ENCODE results near the gene FAM83D.
"Not testable (repeated sequence)": the region's sequence is repeated elsewhere in the genome, so short reads cannot be mapped to it uniquely, and the experiment has no call there.

The FAM83D gene

DNA sequence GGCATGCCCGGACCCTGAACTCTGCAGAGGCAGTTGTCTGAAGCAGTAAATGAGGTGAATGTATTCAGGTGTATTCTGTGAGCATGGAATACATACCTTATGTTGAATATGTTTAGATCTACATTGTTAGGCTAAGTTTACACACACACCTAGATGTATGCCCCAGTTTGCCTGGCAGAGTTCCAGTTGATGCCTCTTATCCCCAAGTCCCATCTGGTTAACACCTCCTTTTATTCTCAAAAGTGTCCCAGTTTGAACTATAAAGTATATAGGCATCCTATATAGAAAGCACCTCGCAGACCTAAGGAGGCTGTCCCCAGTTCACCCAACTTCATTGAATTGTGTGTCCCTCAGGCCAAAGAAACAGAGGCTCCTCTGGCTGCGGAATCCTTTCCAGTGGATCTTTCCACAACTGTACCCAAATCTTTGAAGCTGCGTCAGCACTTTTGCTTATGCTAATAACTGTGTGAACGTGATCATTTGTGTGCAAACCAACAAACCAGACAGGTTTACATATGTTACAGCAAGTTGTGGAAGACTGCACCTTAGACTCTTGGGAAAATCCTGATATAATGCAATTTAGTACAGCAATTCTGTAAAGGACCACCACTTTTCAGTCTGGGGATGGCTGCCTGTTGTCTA is 31.1 kb downstream of the FAM83D start:
- no peak overlapping the region for H3K4me3 ChIP-seq (ENCODE audit: low read depth, low read length)
- TF ChIP-seq, protein P1, sequence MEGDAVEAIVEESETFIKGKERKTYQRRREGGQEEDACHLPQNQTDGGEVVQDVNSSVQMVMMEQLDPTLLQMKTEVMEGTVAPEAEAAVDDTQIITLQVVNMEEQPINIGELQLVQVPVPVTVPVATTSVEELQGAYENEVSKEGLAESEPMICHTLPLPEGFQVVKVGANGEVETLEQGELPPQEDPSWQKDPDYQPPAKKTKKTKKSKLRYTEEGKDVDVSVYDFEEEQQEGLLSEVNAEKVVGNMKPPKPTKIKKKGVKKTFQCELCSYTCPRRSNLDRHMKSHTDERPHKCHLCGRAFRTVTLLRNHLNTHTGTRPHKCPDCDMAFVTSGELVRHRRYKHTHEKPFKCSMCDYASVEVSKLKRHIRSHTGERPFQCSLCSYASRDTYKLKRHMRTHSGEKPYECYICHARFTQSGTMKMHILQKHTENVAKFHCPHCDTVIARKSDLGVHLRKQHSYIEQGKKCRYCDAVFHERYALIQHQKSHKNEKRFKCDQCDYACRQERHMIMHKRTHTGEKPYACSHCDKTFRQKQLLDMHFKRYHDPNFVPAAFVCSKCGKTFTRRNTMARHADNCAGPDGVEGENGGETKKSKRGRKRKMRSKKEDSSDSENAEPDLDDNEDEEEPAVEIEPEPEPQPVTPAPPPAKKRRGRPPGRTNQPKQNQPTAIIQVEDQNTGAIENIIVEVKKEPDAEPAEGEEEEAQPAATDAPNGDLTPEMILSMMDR (conservative IDR thresholded peaks at IDR 0.05; ENCODE audit: low read depth, low read length) = no peak
- no peak for DNase-seq (ENCODE audit: low read depth)

DNA sequence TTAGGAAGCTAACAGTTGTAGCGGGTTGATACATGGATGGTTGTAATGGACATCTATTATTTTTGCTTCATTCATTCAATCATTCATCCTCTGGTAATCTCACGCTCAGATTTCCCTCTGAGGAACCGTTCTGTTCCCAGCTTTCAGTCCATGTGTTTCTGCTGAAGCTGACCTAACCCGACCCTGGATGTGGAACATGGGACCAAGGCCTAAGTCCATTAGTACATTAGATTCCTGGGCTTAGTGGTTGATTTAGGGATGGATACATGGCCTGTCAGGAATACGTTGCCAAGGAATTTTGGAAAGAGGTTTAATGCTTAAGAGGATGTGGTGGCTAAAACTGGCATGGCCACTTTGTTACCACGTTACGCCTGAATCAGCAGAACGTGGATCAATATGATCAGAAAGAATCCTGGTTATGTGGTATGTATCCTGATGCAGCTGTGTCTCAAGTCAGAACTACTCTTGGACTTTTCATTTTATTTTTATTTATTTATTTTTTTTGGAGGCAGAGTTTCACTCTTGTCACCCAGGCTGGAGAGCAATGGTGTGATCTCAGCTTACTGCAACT is 31.8 kb downstream of the FAM83D start:
- TF ChIP-seq, protein P1 (conservative IDR thresholded peaks at IDR 0.05; ENCODE audit: low read depth, low read length) = no peak
- no peak overlapping the region for H3K4me3 ChIP-seq (ENCODE audit: low read depth, low read length)
- no peak for DNase-seq (ENCODE audit: low read depth)

DNA sequence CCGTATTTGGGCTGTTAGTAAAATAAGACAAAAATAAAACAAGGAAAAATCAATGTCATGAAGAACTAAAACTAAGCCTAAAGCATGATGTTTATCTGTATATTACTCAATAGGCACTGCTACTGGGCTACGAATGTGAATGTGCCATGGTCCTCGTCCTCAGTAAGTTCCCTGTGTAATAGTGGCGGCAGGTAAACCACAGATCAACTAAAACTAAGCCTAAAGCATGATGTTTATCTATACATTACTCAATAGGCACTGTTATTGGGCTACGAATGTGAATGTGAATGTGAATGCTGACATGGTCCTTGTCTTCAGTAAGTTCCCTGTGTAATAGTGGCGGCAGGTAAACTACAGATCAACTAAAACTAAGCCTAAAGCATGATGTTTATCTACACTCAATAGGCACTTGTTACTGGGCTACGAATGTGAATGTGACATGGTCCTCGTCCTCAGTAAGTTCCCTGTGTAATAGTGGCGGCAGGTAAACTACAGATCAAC is 34.0 kb downstream of the FAM83D start:
- H3K4me3 ChIP-seq (ENCODE audit: low read depth, low read length); DNase-seq (ENCODE audit: low read depth): not testable (repeated sequence)

DNA sequence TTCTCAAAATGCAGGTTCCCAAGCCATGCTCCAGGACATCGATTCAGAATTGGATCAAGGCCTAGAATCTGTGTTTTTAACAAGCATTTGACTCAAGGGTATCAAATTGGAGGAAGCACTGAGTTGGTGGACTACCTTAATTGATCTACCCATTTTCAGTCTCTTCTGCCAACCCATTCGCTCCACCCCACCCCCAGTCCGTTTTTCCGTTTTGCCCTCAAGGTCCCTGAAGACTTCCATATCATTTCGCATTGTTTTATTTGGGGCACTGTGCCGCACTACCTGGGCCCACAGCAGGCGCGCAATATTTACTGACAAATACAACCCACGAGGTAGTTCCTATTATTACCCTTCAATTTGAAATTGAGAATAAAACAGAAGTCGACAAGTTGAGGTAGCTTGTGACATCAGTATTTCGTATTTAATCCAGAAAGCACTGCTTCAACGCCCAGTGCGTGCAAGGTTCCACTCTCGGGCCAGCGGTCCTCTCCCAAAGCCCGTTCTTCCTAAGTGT is 35.4 kb downstream of the FAM83D start:
- TF ChIP-seq, protein P1 (conservative IDR thresholded peaks at IDR 0.05; ENCODE audit: low read depth, low read length) = no peak
- H3K4me3 ChIP-seq (ENCODE audit: low read depth, low read length) = peak overlapping the region; percentile 79
- DNase-seq (ENCODE audit: low read depth) = no peak

DNA sequence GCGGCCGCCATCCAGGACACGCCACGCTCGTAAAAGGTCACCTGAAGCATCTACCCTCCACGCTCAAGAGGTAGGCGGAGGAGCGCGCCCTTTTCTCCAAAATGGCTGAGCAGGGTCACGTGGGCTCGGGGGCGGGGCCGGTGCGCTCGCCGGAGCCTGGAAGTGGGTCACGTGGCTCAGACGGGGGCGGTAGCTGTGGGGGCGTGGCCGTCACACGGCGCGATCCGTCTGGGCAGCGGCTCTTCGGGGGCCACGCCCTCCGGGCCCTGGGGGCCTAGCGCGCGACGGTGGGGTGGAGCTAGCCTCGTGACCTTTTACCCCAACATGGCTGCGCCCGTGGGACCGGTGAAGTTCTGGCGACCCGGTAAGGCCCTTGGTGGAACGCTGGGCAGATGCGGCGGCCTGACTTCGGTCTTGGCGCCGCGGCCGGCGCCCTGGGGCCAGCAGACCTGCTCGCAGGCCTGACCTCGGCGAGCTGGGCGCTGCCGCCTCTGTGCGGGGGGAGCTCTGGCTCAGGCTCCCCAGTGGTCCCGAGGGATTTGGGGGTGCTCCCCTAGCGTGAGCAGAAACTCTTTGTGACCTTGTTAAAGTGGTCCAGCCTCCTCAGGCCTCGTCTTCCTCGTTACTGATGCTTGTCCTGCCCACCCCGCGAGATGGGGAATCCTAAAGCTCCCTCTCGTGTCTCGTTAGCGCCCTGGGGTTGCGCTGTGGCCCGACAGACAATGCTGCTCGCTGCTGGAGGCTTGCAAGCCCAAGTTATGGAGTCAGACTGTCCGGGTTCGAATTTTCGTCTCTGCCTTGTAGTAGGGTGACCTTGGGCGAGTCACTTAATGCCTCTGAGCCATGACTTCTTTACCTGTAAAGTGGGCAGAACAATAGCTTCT is 36.1 kb downstream of the FAM83D start, which contains the start of gene DHX35:
DHX35 (plus strand) TSS at position 301 of the 884 bp plus-strand sequence; CDS start at position 325, 24 bp downstream.
- DNase-seq (ENCODE audit: low read depth) = peak; percentile 98
- H3K4me3 ChIP-seq (ENCODE audit: low read depth, low read length) = peak within 1 kb of the TSS; percentile 79
- TF ChIP-seq, protein P1 (conservative IDR thresholded peaks at IDR 0.05; ENCODE audit: low read depth, low read length) = peak; percentile 73

DNA sequence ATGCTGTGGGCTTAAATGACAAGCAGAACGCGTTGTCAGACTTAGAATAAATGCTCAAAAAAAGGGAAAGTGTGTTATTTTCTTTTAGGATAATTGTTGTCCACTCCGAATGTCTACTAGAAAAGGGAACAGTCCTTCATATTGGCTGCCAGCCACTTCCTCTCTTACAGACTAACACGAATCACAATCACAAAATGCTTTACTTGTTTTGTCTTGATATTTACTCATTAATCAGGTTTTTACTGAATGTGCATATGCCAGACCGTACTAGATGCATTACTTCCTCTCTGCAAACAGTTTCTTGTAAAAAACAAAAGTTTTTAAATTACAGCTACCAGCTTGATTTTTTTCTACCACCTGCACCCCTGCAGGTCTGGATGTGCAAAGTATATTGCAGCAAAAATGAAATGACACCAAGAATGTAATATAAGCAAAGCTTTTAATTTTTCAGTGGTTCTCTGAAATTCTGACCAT is 36.7 kb downstream of the FAM83D start:
- peak overlapping the region; percentile 79 for H3K4me3 ChIP-seq (ENCODE audit: low read depth, low read length)
- no peak for DNase-seq (ENCODE audit: low read depth)
- TF ChIP-seq, protein P1 (conservative IDR thresholded peaks at IDR 0.05; ENCODE audit: low read depth, low read length) = no peak

DNA sequence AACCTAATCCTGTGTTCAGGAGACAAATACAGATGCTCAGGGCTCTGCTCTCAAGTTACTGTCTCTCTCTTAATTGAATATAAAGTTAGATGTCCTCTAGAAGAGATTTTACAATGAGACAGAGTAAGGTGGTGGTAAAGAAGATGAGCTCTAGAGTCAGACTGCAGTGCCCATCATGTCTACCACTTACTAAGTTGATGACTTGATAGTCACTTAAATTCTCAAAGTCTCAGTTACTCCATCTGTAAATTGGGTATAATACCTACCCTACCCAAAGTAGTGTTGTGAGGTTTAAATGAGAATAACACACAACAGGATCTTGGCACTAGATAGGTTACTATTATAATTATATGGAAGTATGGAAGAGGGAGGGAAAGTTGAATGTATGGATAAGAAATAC is 37.5 kb downstream of the FAM83D start:
- no peak for DNase-seq (ENCODE audit: low read depth)
- TF ChIP-seq, protein P1 (conservative IDR thresholded peaks at IDR 0.05; ENCODE audit: low read depth, low read length) = no peak

More for the DNA sequence above, 37.5 kb downstream of the FAM83D start:
- no peak overlapping the region for H3K4me3 ChIP-seq (ENCODE audit: low read depth, low read length)
